ENCODE results near the gene ATP4A.

- TF ChIP-seq, protein P1, sequence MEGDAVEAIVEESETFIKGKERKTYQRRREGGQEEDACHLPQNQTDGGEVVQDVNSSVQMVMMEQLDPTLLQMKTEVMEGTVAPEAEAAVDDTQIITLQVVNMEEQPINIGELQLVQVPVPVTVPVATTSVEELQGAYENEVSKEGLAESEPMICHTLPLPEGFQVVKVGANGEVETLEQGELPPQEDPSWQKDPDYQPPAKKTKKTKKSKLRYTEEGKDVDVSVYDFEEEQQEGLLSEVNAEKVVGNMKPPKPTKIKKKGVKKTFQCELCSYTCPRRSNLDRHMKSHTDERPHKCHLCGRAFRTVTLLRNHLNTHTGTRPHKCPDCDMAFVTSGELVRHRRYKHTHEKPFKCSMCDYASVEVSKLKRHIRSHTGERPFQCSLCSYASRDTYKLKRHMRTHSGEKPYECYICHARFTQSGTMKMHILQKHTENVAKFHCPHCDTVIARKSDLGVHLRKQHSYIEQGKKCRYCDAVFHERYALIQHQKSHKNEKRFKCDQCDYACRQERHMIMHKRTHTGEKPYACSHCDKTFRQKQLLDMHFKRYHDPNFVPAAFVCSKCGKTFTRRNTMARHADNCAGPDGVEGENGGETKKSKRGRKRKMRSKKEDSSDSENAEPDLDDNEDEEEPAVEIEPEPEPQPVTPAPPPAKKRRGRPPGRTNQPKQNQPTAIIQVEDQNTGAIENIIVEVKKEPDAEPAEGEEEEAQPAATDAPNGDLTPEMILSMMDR (IDR thresholded peaks at IDR 0.05; ENCODE audit: borderline replicate concordance, extremely low read depth, low read length, poor library complexity, severe bottlenecking) = no peak
- TF ChIP-seq EZH2 (IDR thresholded peaks at IDR 0.05; ENCODE audit: borderline replicate concordance, low read depth, low read length, severe bottlenecking) = no peak
Measured at GRCh38 chr19:35529241-35530218, 33.9 kb downstream of the ATP4A start.
